ENCODE results near the gene IQCM. TPM values are rescaled to one million over a fixed set of nuclear protein-coding genes. Genes with fewer than 3 reads are reported as not detected.

The IQCM gene
- polyA plus RNA-seq, 4 donors: not detected

- no peak for DNase-seq (ENCODE audit: low read depth in 4 of 4, low spot score in 3 of 4)
Observed at GRCh38 chr4:149781150-149781549, 34.5 kb downstream of the IQCM start.

- DNase-seq (ENCODE audit: low read depth in 4 of 4, low spot score in 3 of 4): no peak
Observed at GRCh38 chr4:149768477-149768876, 47.2 kb downstream of the IQCM start.

DNA sequence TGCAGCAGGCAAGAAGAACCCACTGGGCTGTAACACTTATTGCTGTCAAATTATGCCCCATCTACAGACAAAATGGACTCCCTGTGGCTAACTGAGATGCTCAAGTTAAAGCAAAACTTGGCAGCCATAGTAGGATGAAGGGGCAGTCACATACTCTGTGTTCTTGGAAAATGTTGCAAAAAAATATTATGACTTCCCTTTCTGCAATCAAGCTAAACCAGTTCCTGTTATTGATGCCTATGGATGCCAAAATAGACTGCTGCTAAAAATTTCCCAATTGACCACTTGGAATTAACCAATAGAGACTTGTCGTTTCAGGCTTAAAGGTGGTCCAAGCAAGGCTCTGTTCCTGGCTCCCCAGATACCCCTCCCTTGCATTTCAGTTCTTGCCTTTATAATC lies 49.5 kb downstream of the IQCM start:
- DNase-seq (ENCODE audit: low read depth in 4 of 4, low spot score in 3 of 4): no peak

DNA sequence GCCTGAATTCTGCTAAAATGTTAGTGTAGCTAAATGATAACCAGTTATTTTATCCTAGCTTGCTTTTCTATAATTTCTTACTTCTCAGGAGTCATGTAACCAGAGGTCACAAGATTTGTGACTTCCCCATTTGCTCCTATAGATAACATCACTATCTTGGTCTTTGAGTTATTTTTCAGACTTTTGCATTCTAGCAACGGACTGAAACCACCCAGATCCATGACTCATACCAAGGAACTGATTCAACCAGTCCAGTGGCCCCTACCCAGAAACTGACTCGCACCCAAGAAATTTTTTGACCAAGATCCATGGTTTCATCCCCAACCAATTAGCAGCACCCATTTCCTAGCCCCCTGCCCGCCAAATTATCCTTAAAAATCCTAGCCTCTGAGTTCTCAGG lies 50.0 kb downstream of the IQCM start:
- DNase-seq (ENCODE audit: low read depth in 4 of 4, low spot score in 3 of 4): no peak

DNA sequence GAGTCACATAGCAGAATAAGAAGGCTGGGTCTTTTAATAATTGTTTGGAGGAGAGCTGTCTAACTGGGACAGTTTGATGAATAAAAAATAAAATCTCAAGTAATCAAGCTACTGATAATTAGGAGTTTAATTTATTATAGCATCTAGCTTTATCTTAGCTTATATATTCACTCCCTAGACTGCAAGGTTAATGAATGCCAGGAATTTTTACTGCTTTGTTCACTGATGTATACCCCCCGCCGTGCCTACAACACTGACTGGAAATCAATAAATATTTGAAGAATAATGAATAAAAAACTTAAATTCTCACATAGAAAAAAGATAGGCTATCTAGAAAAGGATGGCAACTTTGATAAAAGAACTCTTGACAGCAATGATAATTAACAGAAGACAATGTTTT lies 59.7 kb downstream of the IQCM start:
- DNase-seq (ENCODE audit: low read depth in 4 of 4, low spot score in 3 of 4): no peak

DNA sequence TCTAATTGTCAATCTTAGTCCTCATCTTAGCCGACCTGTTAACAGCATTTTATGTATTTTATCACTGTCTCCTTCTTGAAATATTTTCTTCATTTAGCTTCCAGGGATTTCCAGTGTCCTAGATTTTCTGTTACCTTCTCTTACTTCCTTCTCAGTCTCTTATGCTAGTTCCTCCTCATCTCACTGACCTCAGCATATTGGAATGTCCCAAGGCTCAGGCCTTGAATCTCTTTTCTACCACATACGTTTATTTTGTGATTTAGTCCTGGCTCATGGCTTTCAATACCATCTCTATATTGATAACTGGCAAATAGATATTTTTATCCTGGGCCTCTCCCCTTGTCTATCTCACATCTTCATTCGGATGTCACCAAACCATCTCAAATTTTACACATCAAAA lies 61.1 kb downstream of the IQCM start:
- DNase-seq (ENCODE audit: low read depth in 4 of 4, low spot score in 3 of 4): no peak

DNA sequence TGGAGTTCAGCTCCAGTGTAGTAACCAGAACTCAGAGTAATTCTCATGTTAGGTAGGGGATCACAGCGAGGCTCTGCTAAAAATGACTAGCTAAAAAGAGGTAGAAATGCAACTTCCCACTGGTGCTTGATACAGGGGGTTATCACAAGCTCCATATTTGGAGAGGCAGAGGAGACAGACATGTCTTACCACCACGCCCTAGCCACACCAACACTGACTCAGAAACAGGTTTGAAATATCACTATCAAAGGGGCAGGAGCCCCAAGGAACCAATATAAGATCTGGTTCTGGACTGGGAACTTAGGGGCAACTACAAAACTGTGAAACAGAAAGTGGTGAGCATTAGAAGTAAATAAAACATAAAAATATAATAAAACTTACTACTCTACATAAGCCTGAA lies 62.9 kb downstream of the IQCM start:
- no peak for DNase-seq (ENCODE audit: low read depth in 4 of 4, low spot score in 3 of 4)

DNA sequence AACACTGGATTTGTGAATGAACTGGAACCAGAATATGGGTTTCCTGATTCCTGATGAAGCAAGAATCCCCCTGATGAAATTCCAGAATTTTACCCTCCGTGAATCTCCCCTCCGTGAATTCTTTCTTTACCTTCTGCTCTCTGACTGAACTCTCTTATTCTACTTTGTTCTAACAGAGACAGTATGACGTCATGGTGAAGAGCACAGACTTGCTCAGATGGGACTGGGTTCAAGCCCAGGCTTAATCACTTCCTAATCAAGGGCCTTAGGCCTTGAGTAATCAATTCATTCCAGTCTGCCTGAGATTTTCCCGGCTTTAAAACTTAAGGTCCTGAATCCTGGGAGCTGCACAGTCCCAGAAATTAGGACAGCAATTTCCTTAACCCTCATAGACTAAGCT lies 64.5 kb downstream of the IQCM start:
- no peak for DNase-seq (ENCODE audit: low read depth in 4 of 4, low spot score in 3 of 4)

- DNase-seq (ENCODE audit: low read depth in 4 of 4, low spot score in 3 of 4): no peak
Observed at GRCh38 chr4:149749784-149750183, 65.9 kb downstream of the IQCM start.

DNA sequence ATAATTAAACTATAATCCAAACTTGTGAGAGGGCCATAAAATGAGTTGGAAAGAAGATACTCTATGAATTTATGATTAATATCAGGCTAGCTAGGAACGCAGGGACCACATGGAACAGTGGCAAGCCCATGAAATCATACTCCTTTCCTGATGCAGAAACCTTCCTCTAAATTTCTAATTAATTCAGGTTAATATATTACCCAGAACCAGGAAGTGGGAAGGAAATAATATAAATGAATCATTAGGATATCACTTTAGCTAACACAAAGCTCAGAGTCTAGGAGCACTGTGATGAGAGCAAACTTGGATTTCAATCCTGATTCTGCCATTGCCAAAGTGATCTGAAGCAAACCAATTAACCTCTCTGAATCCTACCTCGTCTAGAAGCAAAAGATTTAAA lies 68.0 kb downstream of the IQCM start:
- no peak for DNase-seq (ENCODE audit: low read depth in 4 of 4, low spot score in 3 of 4)

GRCh38 chr4:149746276-149746675 lies 69.4 kb downstream of the IQCM start:
- no peak for DNase-seq (ENCODE audit: low read depth in 4 of 4, low spot score in 3 of 4)

DNA sequence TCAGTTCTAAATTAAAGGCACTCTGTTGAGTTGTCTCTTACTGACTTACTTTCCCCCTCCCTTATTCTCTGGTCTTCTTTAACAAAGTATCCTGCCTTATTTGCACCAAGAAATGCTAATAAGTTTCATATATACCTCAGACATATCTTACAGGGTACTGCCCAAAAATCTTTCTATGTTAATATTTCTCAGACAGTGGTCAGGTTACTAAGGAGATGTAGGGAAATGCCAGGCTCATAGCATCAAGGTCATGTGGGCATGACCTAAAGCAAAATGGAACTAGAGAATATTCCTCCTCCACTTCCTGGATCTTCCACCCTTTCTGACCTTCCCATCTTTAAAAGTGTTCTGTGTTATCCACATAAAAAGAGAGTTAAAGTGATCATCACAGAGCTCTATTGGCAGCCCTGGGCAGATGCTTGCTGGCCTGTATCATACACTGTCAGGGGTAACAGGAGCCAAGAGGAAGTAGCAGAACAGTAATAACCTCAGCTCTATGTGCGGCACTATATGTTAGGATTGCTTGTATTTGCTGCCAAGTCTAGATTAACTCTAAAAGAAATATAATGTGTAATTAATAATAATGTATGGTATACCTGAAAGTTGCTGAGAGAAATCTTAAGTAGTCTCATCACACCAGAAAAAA lies 74.3 kb downstream of the IQCM start:
- no peak for DNase-seq (ENCODE audit: low read depth in 4 of 4, low spot score in 3 of 4)

DNA sequence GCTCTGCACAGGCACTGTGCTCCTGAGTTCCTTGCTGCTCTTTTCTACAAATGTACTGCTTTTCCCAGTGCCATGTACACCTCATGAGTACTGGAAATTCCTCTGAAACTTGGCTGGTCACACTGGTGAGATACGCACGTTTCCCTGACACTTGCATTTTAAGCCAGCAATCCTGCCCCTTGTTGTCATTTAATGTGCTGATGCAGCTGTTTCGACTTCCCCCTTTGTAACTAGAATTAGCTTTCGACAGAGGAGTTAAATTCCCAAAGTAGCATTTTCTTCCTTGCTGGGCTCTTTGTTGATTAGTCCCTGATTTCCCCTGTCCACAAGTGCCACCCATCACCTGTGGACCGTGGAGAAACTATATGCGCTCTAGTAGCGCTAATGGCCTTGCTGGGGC lies 77.5 kb downstream of the IQCM start:
- DNase-seq (ENCODE audit: low read depth in 4 of 4, low spot score in 3 of 4): no peak

DNA sequence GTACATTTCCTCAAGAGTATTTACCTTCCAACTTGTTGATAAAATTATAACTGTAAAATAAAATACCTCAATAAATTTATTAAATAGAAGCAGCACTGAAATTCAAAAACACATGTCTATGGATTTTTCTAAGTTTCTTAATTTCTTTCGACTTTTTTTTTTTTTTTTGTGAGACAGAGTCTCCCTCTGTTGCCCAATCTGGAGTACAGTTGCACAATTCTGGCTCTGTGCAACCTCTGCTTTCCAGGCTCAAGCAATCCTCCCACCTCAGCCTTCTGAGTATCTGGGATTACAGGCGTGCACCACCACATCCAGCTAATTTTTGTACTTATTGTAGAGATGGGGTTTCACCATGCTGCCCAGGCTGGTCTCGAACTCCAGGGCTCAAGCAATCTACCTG lies 79.8 kb downstream of the IQCM start:
- no peak for DNase-seq (ENCODE audit: low read depth in 4 of 4, low spot score in 3 of 4)

DNA sequence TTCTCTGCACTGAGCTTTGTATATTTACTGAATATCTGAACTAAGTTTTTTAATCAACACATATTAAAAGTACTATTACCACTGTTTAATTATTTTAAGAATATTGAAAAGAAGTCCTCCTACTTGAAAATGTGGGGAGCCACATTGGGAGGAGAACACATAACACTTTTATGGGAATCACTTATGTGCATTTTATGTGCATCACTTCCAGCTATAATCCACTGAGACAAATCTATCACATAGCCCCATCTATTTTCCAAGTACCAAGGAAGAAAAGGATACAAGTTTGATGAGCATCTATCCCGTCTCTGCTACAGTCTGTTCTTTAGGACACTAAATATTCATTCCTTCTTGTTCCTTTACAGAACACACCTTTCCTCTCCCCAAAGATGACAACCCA lies 87.2 kb downstream of the IQCM start:
- no peak for DNase-seq (ENCODE audit: low read depth in 4 of 4, low spot score in 3 of 4)

DNA sequence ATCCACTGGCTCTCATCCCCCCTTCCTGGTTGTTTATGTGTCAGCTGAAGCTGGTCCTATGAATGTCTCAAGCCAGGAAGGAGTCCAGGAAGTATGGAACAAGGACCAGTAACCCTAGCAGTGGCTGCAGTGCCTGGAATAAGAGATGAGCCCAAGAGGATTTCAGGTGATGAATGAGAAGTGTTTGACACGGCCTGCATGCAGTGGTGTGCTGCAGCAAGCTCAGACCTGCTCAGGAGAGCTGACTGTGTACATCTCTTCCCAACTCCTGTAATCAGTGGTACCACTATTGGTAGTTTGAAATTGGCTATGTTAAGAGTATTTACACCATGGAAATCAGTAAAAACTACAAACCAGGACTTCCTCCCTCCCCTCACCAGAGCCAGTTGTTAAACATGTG lies 88.0 kb downstream of the IQCM start:
- DNase-seq (ENCODE audit: low read depth in 4 of 4, low spot score in 3 of 4): no peak

GRCh38 chr4:149723065-149723464 lies 92.6 kb downstream of the IQCM start:
- no peak for DNase-seq (ENCODE audit: low read depth in 4 of 4, low spot score in 3 of 4)

DNA sequence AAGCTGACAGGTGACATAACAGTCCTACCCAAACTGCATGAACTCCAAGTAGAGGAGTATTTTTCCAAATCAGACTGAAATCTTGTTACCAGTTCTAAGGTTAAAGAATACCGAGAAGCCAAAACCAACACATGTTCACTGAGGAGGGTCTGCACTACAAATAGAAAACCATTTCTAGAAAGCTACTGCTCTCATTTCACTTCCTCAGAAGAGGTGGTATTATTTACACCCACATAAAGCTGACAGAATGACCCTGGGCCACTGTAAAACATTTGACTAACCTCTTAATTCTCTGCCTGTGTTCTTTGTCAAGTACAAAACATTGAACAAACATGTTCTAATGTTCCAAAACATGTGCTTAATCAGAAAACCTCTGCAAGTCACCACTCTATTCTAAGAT lies 95.8 kb downstream of the IQCM start:
- no peak for DNase-seq (ENCODE audit: low read depth in 4 of 4, low spot score in 3 of 4)

DNA sequence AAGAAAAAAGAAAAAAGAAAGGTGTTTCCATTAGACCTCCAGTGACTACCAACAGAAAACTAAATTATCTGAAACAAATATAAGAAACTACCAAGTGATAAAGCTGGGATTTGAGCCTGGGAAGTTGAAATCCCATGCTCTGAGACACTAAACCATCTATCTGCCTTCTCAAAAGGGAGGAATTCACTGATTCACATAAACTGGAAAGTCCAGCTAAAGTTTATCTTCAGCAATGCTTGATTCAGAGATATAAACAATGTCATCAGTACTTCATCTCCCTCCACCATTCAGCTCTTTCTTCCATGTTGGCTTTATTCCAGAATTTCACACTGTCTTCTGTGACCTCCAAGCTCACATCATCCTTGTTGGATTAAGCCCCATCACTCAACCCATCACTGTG lies 96.3 kb downstream of the IQCM start:
- no peak for DNase-seq (ENCODE audit: low read depth in 4 of 4, low spot score in 3 of 4)

- DNase-seq (ENCODE audit: low read depth in 4 of 4, low spot score in 3 of 4): no peak
Observed at GRCh38 chr4:149718500-149718899, 97.1 kb downstream of the IQCM start.

GRCh38 chr4:149716728-149717127 lies 98.9 kb downstream of the IQCM start:
- DNase-seq (ENCODE audit: low read depth in 4 of 4, low spot score in 3 of 4): no peak

- no peak for DNase-seq (ENCODE audit: low read depth in 4 of 4, low spot score in 3 of 4)
Observed at GRCh38 chr4:149715822-149716585, 99.6 kb downstream of the IQCM start.

GRCh38 chr4:149713031-149713430 lies 102.6 kb downstream of the IQCM start:
- no peak for DNase-seq (ENCODE audit: low read depth in 4 of 4, low spot score in 3 of 4)

Measured in right renal pelvis (tissue), 4 donors.